GM21717 (cell line): Measurements from ENCODE around the gene ADNP2.

ENCODE experiments used
- ATAC-seq: cut with Tn5 transposase; IDR thresholded peaks from one replicate; pipeline ENCODE4 v1.9.1; 2021; ENCODE audit warnings: mild to moderate bottlenecking, moderate library complexity; ENCODE audit not compliant: unreplicated experiment

The ADNP2 gene

DNA sequence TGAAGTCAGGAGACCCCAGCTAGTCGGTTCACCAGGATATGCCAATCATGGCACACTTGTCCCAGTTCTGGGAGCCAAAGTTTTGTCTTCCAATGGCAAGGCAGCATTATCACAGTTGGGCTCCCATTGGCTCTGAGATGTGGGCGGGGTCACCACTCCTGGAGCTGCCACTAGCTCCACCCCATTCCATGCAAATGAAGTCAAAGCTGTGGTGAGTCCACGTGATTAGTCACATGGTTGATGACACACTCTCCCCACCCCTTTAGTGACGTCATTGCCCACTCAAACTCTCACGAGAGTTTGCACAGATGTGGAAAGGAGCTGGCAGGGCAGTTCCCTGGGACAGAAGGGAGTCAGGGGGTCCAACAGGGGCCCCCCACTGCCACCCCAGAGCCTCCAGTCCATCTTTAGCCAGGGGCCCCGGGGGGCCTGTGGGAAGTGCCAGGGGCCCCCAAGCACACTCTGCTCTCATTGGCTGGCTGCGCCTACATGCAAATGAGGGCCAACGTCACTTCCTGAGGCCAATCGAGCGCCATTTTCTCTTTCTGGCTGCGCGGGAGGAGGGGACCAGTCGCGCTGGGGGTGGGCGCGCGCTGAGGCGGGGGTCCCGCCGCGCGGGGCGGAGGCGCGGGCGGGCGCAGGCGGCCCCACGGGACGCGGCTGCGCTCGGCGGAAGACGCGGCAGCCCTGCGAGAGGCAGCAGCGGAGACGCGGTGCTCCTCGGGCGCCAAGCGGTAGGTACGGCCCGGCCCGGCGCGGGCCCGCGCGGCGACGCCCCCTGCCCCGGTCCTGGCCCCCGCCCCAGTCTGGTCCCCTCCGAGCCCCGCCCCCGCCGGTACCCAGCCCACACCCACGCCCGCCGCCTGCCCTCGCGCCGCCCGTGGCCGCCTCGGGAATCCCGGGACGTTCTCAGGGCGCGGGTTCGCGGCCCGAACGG lies at the start of gene ADNP2:
Gene ADNP2 (plus strand): TSS at position 524 of the 937 bp plus-strand sequence. CDS start 8,281 bp downstream, outside the sequence.
- peak; percentile 74 for ATAC-seq

DNA sequence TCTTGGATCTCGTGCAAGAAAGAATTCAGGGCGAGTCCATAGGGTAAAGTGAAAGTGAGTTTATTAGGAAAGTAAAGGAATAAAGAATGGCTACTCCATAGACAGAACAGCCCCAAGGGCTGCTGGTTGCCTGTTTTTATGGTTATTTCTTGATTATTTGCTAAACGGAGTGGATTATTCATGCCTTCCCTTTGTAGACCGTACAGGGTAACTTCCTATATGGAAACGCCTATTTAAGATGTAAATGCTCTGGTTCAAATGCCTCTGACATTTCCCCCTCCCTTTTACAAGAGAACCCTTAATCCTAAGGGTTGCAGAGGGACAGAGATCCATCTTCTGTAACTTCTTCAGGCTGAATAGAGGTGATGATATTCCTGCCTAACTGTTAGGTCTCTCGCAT lies 49.1 kb upstream of the ADNP2 start:
- no peak for ATAC-seq

GRCh38 chr18:80065705-80066104 lies 43.4 kb upstream of the ADNP2 start:
- ATAC-seq = no peak

GRCh38 chr18:80067321-80067720 lies 41.7 kb upstream of the ADNP2 start:
- ATAC-seq = no peak

DNA sequence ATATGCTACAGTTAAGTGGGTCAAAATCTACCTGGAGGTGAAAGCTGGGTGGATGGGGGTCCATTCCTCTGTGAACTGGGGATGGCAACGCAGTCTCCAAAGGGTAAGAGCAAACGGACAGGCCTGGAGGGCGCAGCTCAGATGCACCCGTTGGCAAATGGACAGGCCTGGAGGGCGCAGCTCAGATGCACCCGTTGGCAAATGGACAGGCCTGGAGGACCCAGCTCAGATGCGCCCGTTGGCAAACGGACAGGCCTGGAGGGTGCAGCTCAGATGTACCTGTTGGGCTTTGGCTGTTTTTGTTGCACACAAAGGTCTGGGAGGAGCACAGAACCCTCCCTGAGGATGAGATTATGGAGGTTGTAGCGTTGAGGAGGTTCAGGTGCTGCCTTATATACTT lies 41.2 kb upstream of the ADNP2 start:
- ATAC-seq = no peak

DNA sequence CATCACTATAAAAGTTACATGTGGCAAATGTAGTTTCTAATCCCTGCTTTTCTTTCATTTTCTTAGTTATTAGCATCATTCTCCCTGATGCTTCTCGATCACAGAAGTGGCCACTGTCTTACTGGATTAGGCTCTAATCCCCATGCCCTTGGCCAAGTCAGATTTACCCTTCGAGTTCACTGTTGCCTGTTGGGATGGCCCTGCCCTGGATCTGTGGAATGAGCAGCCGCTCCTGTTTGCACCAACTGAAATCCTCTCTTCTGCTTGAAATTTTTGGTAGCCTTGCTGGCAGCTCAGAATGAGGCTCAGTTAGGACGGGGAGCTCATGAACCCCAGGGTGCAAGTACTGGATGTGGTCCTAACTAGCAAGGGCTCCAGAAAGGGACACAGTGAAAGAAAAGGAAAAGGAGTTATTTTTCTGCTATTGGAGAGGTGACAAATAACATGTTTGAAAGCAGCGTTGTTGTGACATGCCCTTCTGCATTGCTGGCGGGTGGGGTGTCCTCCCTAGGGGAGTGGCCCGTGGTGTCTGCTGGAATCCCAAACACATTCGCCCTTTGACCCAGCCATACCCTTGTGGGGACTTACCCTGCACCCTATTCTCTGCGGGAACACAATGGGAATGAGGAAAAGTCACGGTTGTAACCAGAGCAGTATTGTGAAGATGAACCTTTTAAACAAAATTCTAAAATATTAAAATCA lies 40.3 kb upstream of the ADNP2 start:
- ATAC-seq = no peak

DNA sequence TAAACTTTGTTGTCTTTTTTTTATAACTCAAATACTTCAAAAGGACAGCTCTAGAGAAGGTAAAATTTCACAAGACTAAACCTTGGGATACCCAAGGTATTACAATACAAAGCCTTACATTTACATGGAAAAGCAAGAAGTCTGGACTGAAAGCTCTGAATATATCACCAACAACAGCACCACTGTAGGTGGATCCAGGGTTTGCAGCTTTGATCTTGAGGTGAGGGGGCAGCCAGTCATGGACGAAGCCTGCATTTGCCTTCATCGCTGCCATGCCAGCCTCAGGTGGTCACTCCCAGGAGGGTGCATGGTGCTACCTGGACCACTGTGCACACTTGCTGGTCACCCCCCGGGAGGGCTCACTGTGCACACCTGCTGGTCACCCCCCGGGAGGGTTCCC lies 38.2 kb upstream of the ADNP2 start:
- ATAC-seq = no peak

- no peak for ATAC-seq
Measured at GRCh38 chr18:80074183-80074582, 34.9 kb upstream of the ADNP2 start.

DNA sequence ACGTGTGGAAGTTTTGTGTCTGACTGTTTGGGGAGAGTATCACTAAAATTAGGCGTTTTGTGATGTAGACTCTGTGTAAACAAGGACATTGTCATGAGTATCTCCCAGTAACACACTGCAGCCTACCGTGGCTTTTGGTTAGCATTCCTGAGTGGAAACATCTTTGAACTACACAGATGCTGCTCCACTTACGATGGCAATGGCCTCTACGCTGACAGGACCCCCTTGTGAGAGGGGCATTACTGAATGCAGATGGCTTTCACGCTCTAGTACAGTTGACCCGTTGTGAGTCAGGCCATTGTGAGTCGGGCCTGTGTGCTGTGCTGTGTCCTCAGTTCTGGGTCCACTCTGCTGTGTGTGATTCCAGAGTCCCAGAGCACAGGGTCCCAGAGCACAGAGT lies 34.4 kb upstream of the ADNP2 start:
- ATAC-seq = no peak

GRCh38 chr18:80075940-80076339 lies 33.1 kb upstream of the ADNP2 start:
- no peak for ATAC-seq

- no peak for ATAC-seq
Measured at GRCh38 chr18:80076379-80076778, 32.7 kb upstream of the ADNP2 start.

DNA sequence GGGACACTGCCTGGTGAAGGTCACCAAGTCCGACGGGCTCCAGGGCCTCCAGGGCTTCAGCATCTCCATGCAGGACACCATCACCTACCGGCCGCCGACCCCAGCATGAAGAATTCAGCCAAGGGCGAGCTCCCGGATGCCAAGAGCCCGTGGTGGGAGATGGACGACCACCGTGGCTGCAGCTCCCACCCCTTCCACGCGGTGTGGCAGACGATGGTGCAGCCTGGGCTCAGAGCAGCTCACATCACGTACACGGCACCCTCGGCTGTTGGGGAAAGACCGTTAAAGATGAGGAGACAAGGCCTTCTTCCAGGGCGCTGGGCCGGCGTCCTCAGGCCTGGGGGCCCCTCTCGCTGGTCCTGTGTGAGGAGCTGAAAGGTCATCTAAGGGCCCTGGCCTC lies 31.2 kb upstream of the ADNP2 start:
- no peak for ATAC-seq

DNA sequence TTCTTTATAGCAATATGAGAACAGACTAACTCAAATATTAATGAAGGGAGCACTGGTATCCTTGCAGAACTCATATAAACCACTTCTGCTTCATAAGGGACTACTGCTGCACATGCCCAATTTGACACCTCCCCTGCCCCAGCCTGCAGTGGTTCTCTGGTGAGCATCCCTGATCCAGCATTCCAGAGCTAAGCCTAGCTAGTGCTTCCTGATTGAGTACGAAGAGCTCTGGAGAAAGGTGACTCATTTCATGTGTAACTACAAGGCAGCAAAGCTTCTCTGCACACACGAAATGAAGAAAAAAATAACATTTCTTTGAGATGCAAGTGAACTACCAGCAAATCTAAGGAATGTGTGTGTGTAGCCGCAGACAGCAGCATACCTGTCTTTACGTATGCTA lies 22.8 kb upstream of the ADNP2 start:
- no peak for ATAC-seq

DNA sequence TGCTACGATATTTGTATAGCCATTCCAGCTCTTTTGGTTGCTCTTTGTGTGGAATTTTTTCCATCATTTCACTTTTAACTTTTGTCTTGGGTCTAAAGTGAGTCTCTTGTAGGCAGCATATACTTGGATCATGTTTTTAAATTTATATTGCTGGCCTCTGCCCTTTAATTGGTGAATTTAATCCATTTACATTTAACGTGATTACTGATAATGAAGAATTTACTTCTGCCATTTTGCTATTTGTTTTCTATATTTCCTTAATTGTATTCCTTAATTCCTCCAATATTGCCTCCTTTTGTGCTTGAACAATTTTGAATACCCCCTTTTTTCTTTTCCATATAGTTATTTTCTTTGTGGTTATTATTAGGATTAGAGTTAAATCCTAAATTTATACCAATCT lies 21.0 kb upstream of the ADNP2 start:
- ATAC-seq = no peak

DNA sequence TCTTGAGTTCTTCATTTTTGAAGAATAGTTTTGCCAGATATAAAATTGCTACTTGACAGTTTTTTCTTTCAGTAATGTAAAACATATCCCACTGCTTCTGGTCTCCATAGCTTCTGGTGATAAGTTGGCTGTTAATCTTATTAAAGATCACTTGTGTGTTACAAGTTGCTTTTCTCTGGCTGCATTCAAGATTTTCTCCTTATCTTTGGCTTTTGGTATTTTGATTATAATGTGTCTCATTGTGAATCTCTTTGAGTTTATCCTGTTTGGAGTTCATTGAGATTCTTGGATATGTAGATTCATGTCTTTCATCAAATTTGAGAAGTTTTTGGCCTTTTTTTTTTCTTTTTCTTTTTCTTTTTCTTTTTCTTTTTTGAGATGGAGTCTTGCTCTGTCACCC lies 20.2 kb upstream of the ADNP2 start:
- ATAC-seq = no peak

DNA sequence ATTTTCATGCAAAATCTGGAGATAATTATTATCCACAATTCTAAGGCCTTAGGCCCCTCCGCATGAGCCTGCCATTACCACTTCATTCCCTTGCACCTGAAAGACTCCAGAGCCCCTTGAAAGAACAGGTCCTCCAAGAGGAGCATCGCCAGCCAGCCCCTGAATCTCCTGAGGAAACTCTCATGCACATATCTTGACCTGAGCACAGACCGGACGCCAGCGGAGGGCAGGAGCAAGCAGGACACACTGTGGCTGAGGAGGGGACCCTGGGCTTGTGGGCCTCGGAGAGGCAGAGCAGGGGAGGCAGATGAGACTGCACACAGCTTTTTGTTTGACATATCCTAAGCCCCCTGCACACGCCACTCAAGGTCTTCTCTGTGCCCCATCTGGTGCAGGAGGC lies 13.6 kb upstream of the ADNP2 start:
- ATAC-seq = no peak

DNA sequence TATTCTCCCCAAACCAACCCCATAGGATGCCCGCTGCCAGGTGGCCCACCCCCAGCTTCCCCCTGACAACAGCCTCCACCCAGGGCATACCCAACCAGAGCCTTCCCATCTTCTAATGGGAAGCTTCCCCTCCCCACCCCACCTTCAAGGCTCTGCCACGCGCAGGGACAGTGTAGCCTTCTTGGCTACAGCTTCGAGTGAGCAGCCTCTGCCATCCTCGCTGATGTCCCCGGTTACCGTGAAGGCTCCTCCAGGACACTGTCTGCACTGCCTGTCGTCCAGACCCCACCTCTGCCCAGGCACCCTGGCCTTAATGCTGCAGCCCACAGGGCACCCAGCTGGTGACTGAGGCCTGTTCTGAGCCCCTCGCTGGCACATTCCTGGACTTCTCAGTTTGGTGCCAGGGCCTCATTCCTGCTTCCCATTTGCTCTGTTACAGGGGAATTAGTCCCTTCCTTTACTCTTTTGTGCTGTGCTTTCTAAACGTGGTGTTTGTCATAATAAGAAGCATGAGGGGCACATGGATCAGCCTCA lies 13.0 kb upstream of the ADNP2 start:
- no peak for ATAC-seq

DNA sequence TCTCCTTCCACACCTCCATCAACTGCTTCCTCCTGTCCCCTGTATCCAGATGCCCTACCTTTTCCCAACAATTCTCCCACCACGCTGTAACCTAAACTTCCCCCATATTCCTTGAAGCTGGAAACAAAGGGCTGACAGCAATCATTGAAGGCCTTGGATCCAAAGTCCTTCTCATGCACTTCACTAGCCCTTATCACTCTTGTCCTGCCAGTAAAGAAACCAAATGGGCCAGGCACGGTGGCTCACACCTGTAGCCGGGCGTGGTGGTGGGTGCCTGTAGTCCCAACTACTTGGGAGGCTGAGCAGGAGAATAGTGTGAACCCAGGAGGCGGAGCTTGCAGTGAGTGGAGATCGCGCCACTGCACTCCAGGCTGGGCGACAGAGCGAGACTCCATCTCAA lies 11.9 kb upstream of the ADNP2 start:
- no peak for ATAC-seq

DNA sequence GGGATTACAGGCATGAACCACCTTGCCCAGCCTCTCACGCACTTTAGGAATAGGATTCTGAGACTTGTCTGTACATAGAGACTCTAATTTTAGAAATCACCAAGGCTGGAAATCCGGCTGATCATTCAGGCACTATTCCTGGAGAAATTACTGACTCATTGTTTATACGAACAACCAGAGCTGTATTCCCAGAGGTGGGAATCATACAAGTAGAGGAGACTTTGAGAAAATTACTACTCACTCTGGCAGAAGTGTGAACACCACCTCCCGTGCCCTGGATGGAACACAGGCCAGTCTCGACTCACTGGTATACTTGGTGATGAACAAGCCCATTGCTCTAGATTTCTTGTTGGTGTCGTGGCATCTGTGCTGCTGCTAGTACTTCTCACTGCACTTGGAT lies 5.8 kb upstream of the ADNP2 start:
- ATAC-seq = no peak

DNA sequence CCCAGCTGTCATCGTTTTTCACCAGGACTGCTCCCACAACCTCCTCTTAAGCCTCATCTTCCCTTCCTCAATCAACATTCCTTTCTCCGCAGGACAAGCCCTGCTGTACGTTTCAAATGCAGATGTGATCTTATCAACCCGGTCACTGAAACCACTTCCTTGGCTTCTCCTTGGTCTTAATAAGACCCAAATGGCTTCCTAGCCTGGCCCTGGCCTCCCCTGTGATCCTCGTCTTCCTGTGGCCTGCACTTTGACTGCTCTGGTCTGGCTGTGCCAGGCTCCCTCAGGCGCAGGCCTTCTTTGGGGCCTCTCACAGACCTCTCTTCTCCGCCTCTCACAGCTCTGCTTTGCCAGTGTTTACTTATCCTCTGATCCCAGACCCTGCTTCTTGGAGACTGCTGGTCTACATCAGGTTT lies 4.7 kb upstream of the ADNP2 start:
- no peak for ATAC-seq

- ATAC-seq = peak; percentile 37
Measured at GRCh38 chr18:80105369-80106167, 3.5 kb upstream of the ADNP2 start.
